CD4-positive, alpha-beta T cell (primary cell): ENCODE results near the gene MMP10. TPM values are rescaled to one million over a fixed set of nuclear protein-coding genes. Genes with fewer than 3 reads are reported as not detected.

ENCODE experiments used
- ATAC-seq: fragments of 200-7000 bp; cut with Tn5 transposase; one replicate; pipeline ENCODE4 v1.10.0; 2022; ENCODE audit warnings: mild to moderate bottlenecking; ENCODE audit not compliant: poor library complexity
- CTCF ChIA-PET: fragments of 350-600 bp; sonication (Branson Sonifier 250); formaldehyde crosslinking; loops from one replicate; lab custom pipeline; 2021; ENCODE audit warnings: antibody characterized with exemption, inconsistent platforms; lab: Charles Lee
- POLR2A ChIA-PET: fragments of 350-600 bp; sonication (Branson Sonifier 250); formaldehyde crosslinking; loops from one replicate; lab custom pipeline; 2021; ENCODE audit warnings: antibody characterized with exemption, inconsistent platforms; lab: Charles Lee
- DNase-seq, 14 experiments: peaks; one replicate each; pipeline ENCODE4 v3.0.0-alpha.2; 2013 to 2020; ENCODE audit warnings: mixed read lengths in 2 of 14
- H3K27ac ChIP-seq, 2 donors: one replicate each; pipeline versions ENCODE4 v1.5.1 to v1.7.0; 2013; ENCODE audit warnings: low read length in 2 of 2, low read depth in 1 of 2, mild to moderate bottlenecking in 1 of 2
- H3K27me3 ChIP-seq, 2 experiments: 1 replicate in 1 of 2; 2 replicates in 1 of 2; pipeline versions ENCODE4 v1.6.1 to v1.7.0; 2013; ENCODE audit warnings: low read length in 2 of 2, control low read depth in 1 of 2, mild to moderate bottlenecking in 1 of 2, moderate library complexity in 1 of 2; ENCODE audit not compliant: insufficient read depth in 2 of 2, control insufficient read depth in 1 of 2
- H3K36me3 ChIP-seq: one replicate; pipeline ENCODE4 v1.6.1; 2013; ENCODE audit warnings: low read length, control low read depth; ENCODE audit not compliant: insufficient read depth
- H3K4me1 ChIP-seq: one replicate; pipeline ENCODE4 v1.6.1; 2013; ENCODE audit warnings: low read length, control low read depth; ENCODE audit not compliant: insufficient read depth
- H3K4me3 ChIP-seq: one replicate; pipeline ENCODE4 v1.5.1; 2013; ENCODE audit warnings: mild to moderate bottlenecking, low read length, moderate library complexity
- H3K9me3 ChIP-seq, 2 experiments: 1 replicate in 1 of 2; 2 replicates in 1 of 2; pipeline versions ENCODE4 v1.6.1 to v1.7.0; 2013; ENCODE audit warnings: low read length in 2 of 2, mild to moderate bottlenecking in 2 of 2, control low read depth in 1 of 2, moderate library complexity in 1 of 2; ENCODE audit not compliant: control insufficient read depth in 1 of 2, insufficient read depth in 1 of 2
- H3K27ac Mint-ChIP-seq: one replicate; pipeline ENCODE4 v1.8.0; 2020; ENCODE audit warnings: mixed read lengths
- H3K27me3 Mint-ChIP-seq: one replicate; pipeline ENCODE4 v1.8.0; 2021; ENCODE audit warnings: mixed read lengths
- H3K36me3 Mint-ChIP-seq: one replicate; pipeline ENCODE4 v1.8.0; 2021; ENCODE audit warnings: low read depth, mixed read lengths
- H3K4me1 Mint-ChIP-seq: one replicate; pipeline ENCODE4 v1.8.0; 2021; ENCODE audit warnings: low read depth, mixed read lengths
- H3K4me3 Mint-ChIP-seq: one replicate; pipeline ENCODE4 v1.8.0; 2020; ENCODE audit warnings: mild to moderate bottlenecking, mixed read lengths
- H3K9me3 Mint-ChIP-seq: one replicate; pipeline ENCODE4 v1.8.0; 2020; ENCODE audit warnings: mixed read lengths
- intact Hi-C, 2 experiments: fragments of 100-400 bp; cut with DNase I in 1 of 2; cut with micrococcal nuclease in 1 of 2; formaldehyde crosslinking; loops; one replicate each; pipeline versions ENCODE4 v1.15.1 to v1.9.0; 2023 to 2025; cut with DNase I, micrococcal nuclease
- total RNA-seq, 174 experiments: library from RNA in 2 of 174; stranded (reverse) in 2 of 174; gene quantifications; one replicate each; pipeline ENCODE4 v1.2.3 and lab custom pipeline; 2021 to 2026
- TF ChIP-seq, protein P1 (sequence below): fragments of 200-600 bp; IDR thresholded peaks from one replicate; pipeline ENCODE4 v1.8.0; 2022; ENCODE audit warnings: antibody characterized with exemption, mild to moderate bottlenecking

Gene MMP10
- total RNA-seq, 2 experiments from 2014 or later, result not detected

DNA sequence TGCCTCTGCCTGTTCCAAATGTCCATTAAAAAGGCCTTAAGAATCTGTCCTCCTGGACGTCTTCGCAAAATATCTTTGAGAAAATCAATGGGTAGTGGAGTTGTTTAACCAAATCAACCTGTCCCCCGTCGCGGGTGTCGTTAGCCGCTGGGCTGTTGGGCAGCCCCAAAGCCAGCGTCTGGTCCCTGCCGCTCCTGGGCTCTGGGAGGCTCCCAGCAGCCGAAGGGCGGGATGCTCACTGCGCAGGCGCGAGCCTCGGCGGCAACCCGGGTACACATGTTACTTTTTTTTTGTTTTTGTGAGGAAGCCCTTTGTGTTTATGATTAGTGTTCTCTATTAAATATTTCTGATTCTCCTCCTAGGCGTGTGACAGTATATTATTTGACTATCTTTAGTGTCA is 12.6 kb downstream of the MMP10 start:
- H3K9me3 Mint-ChIP-seq, result peaks cover 2% of the 10 kb centered on the region
- peaks cover 0 to 2% of the 10 kb centered on the region in 2 experiments for H3K27me3 ChIP-seq
- H3K4me1 Mint-ChIP-seq, result no peaks in the 10 kb centered on the region
- H3K27me3 Mint-ChIP-seq, result peaks cover 36% of the 10 kb centered on the region
- H3K4me3 ChIP-seq, result no peak overlapping the region
- no peaks in the 10 kb centered on the region for H3K4me1 ChIP-seq
- POLR2A ChIA-PET, result no interaction called here
- no peak overlapping the region for H3K4me3 Mint-ChIP-seq
- DNase-seq (no peak), ATAC-seq (no peak)
- no peaks in the 10 kb centered on the region for H3K36me3 ChIP-seq
- H3K9me3 ChIP-seq, result peaks cover 0 to 6% of the 10 kb centered on the region in 2 experiments
- CTCF ChIA-PET, result no interaction called here
- no peak overlapping the region for H3K27ac Mint-ChIP-seq
- TF ChIP-seq, protein P1, sequence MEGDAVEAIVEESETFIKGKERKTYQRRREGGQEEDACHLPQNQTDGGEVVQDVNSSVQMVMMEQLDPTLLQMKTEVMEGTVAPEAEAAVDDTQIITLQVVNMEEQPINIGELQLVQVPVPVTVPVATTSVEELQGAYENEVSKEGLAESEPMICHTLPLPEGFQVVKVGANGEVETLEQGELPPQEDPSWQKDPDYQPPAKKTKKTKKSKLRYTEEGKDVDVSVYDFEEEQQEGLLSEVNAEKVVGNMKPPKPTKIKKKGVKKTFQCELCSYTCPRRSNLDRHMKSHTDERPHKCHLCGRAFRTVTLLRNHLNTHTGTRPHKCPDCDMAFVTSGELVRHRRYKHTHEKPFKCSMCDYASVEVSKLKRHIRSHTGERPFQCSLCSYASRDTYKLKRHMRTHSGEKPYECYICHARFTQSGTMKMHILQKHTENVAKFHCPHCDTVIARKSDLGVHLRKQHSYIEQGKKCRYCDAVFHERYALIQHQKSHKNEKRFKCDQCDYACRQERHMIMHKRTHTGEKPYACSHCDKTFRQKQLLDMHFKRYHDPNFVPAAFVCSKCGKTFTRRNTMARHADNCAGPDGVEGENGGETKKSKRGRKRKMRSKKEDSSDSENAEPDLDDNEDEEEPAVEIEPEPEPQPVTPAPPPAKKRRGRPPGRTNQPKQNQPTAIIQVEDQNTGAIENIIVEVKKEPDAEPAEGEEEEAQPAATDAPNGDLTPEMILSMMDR, result no peak
- intact Hi-C loops, result no loop called here
- H3K27ac ChIP-seq, result no peak overlapping the region
- H3K36me3 Mint-ChIP-seq, result no peaks in the 10 kb centered on the region

DNA sequence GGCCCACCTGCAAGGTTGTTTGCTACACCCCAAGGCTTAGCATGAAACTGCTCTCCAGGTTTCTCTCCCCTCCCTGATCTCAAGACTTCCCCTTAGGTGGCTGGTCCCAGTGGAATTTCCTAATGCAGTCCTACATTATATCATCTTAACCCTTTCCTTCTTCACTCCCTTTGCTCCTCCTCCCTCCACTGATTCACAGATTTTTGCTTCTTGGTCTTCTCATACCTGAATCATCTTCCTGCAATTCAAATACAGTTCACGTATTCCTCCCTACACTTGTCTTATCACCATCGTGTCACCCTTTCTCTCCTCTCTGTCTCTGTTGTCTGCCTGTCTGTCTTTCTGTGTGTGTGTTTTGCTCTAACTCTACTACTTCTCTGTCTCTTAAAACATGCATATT is 17.0 kb downstream of the MMP10 start:
- no peak overlapping the region for H3K4me3 Mint-ChIP-seq
- ATAC-seq (no peak), DNase-seq (no peak)
- H3K9me3 Mint-ChIP-seq, result no peaks in the 10 kb centered on the region
- Histone ChIP-seq H3K4me1 (no peaks in the 10 kb centered on the region), H3K4me3 (no peak overlapping the region), H3K27me3 (no peaks in the 10 kb centered on the region), H3K27ac (no peak overlapping the region), H3K9me3 (peaks cover 0 to 6% of the 10 kb centered on the region in 2 experiments), H3K36me3 (no peaks in the 10 kb centered on the region)
- no peaks in the 10 kb centered on the region for H3K4me1 Mint-ChIP-seq
- TF ChIP-seq, protein P1, result no peak
- ChIA-PET POLR2A (no interaction called here), CTCF (no interaction called here)
- H3K27ac Mint-ChIP-seq, result no peak overlapping the region
- peaks cover 26% of the 10 kb centered on the region for H3K27me3 Mint-ChIP-seq
- intact Hi-C loops, result no loop called here
- no peaks in the 10 kb centered on the region for H3K36me3 Mint-ChIP-seq

DNA sequence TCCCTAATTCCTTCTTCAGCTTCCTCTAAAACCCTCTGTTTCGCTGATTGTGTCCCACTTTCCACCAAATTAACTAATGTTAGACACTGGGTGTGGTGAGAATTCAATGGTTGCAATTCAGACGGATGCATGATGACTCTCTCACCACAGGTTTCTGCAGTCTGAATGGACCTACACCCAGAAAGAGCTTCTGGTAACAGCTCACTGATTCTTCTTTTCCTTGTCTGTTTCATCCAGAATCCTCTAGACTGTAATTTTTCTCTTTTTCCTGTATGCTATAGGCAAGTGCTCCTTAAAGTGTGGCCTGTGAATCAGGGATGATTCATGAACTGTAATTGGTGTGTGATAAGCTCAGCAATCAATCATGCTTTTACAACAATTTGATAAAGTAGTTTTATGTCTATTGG is 18.1 kb downstream of the MMP10 start:
- H3K9me3 ChIP-seq, result no peaks in the 10 kb centered on the region
- ATAC-seq (no peak), DNase-seq (no peak)
- no peaks in the 10 kb centered on the region for H3K36me3 ChIP-seq
- TF ChIP-seq, protein P1, result no peak
- no peak overlapping the region for H3K4me3 Mint-ChIP-seq
- no peaks in the 10 kb centered on the region for H3K4me1 Mint-ChIP-seq
- no peak overlapping the region for H3K27ac ChIP-seq
- intact Hi-C loops, result no loop called here
- H3K27ac Mint-ChIP-seq, result no peak overlapping the region
- H3K36me3 Mint-ChIP-seq, result no peaks in the 10 kb centered on the region
- H3K4me1 ChIP-seq, result no peaks in the 10 kb centered on the region
- ChIA-PET CTCF (no interaction called here), POLR2A (no interaction called here)
- H3K9me3 Mint-ChIP-seq, result no peaks in the 10 kb centered on the region
- no peak overlapping the region for H3K4me3 ChIP-seq
- H3K27me3 ChIP-seq, result no peaks in the 10 kb centered on the region
- peaks cover 32% of the 10 kb centered on the region for H3K27me3 Mint-ChIP-seq
